SK-N-SH (cell line): ENCODE results near the gene WDR11. TPM values are rescaled to one million over a fixed set of nuclear protein-coding genes. Genes with fewer than 3 reads are reported as not detected.

ENCODE experiments used
- CTCF ChIA-PET: fragments of 300-600, 350-600 bp; formaldehyde crosslinking; extraction: SDS; loops from one replicate; lab custom pipeline; 2021; lab: Yijun Ruan, JAX
- POLR2A ChIA-PET: fragments of 350-600 bp; sonication (Branson Sonifier 250); formaldehyde crosslinking; extraction: SDS; loops from one replicate; lab custom pipeline; 2020; ENCODE audit warnings: antibody characterized with exemption, inconsistent platforms; lab: Yijun Ruan, JAX
- DNase-seq: peaks from one replicate; pipeline ENCODE4 v3.0.0; 2012
- H2AFZ ChIP-seq: fragments of 200-600 bp; sonication (generic); 2 replicates; pipeline ENCODE4 v1.8.1; 2016; ENCODE audit warnings: antibody characterized with exemption, mild to moderate bottlenecking, low read depth
- H3F3A ChIP-seq: fragments of 200-600 bp; sonication (generic); replicated peaks from 2 replicates; pipeline ENCODE3; 2016; ENCODE audit warnings: antibody characterized with exemption, mild to moderate bottlenecking; ENCODE audit not compliant: insufficient read depth
- H3K27ac ChIP-seq, 2 experiments: fragments of 200-500 bp in 1 of 2; fragments of 200-600 bp in 1 of 2; sonication (Bioruptor generic) in 1 of 2; sonication (generic), shearing (Covaris generic) in 1 of 2; 2 replicates each; pipeline versions ENCODE4 v1.5.1 to v1.6.1; 2014 to 2016; ENCODE audit warnings: low read depth in 2 of 2, inconsistent platforms in 1 of 2, low read length in 1 of 2, mild to moderate bottlenecking in 1 of 2, mixed read lengths in 1 of 2
- H3K27me3 ChIP-seq: fragments of 200-600 bp; sonication (generic), shearing (Covaris generic); 2 replicates; pipeline ENCODE4 v1.6.1; 2016; ENCODE audit warnings: mixed run types; ENCODE audit not compliant: insufficient read depth
- H3K36me3 ChIP-seq, 2 experiments: fragments of 200-500 bp in 1 of 2; fragments of 200-600 bp in 1 of 2; sonication (Bioruptor generic) in 1 of 2; sonication (generic) in 1 of 2; replicated peaks in 1 of 2; 2 replicates each; pipeline versions ENCODE3 to v1.5.1; 2014 to 2016; ENCODE audit warnings: low read length in 1 of 2, mild to moderate bottlenecking in 1 of 2; ENCODE audit not compliant: insufficient read depth in 2 of 2, control insufficient read depth in 1 of 2
- H3K4me1 ChIP-seq, 2 experiments: fragments of 200-500 bp in 1 of 2; fragments of 200-600 bp in 1 of 2; sonication (Bioruptor generic) in 1 of 2; sonication (generic), shearing (Covaris generic) in 1 of 2; 2 replicates each; pipeline versions ENCODE4 v1.5.1 to v1.6.1; 2014 to 2016; ENCODE audit warnings: low read depth in 1 of 2, low read length in 1 of 2, mixed run types in 1 of 2; ENCODE audit not compliant: insufficient read depth in 2 of 2, control insufficient read depth in 1 of 2
- H3K4me2 ChIP-seq: fragments of 200-600 bp; sonication (generic), shearing (Covaris generic); 2 replicates; pipeline ENCODE4 v1.6.1; 2017; ENCODE audit warnings: mixed run types
- H3K4me3 ChIP-seq, 2 experiments: fragments of 200-500 bp in 1 of 2; fragments of 200-600 bp in 1 of 2; sonication (Bioruptor generic) in 1 of 2; sonication (generic), shearing (Covaris generic) in 1 of 2; 2 replicates each; pipeline versions ENCODE4 v1.5.1 to v1.8.1; 2014 to 2016; ENCODE audit warnings: low read depth in 2 of 2, inconsistent platforms in 1 of 2, low read length in 1 of 2, mild to moderate bottlenecking in 1 of 2, mixed read lengths in 1 of 2, moderate library complexity in 1 of 2
- H3K79me2 ChIP-seq: fragments of 200-600 bp; sonication (generic); 2 replicates; pipeline ENCODE4 v1.8.1; 2017; ENCODE audit warnings: mild to moderate bottlenecking; ENCODE audit not compliant: insufficient read depth
- H3K9ac ChIP-seq: fragments of 200-600 bp; sonication (generic); 2 replicates; pipeline ENCODE4 v1.6.1; 2017; ENCODE audit warnings: mixed run types
- H3K9me2 ChIP-seq: fragments of 200-600 bp; sonication (generic); 2 replicates; pipeline ENCODE4 v1.6.1; 2017; ENCODE audit warnings: mixed run types
- H3K9me3 ChIP-seq: fragments of 200-600 bp; sonication (generic); 2 replicates; pipeline ENCODE4 v1.6.1; 2017; ENCODE audit warnings: mixed run types, mild to moderate bottlenecking, moderate library complexity
- H4K20me1 ChIP-seq: fragments of 200-600 bp; sonication (generic); 2 replicates; pipeline ENCODE4 v1.6.1; 2017; ENCODE audit warnings: mild to moderate bottlenecking, mixed run types; ENCODE audit not compliant: insufficient read depth
- EP300 ChIP-seq, 2 experiments: IDR thresholded peaks; 2 replicates each; pipeline versions ENCODE4 v1.4.0 to v1.6.1; 2012; ENCODE audit warnings: borderline replicate concordance in 1 of 2, low read depth in 1 of 2, low read length in 1 of 2
- FOSL2 ChIP-seq: IDR thresholded peaks from 2 replicates; pipeline ENCODE4 v1.4.0; 2012; ENCODE audit warnings: low read depth, mild to moderate bottlenecking, moderate library complexity, borderline replicate concordance
- FOXM1 ChIP-seq: IDR thresholded peaks from 2 replicates; pipeline ENCODE4 v1.4.0; 2012; ENCODE audit warnings: low read depth, mild to moderate bottlenecking
- GATA2 ChIP-seq: sonication (generic); formaldehyde crosslinking; IDR thresholded peaks from 2 replicates; pipeline ENCODE4 v1.5.0; 2020; ENCODE audit warnings: mild to moderate bottlenecking, missing genetic modification reagents
- JUND ChIP-seq: IDR thresholded peaks from 2 replicates; pipeline ENCODE4 v1.4.0; 2012
- MEF2A ChIP-seq: IDR thresholded peaks from 2 replicates; pipeline ENCODE4 v1.4.0; 2012; ENCODE audit warnings: low read depth, borderline replicate concordance
- NFIC ChIP-seq: IDR thresholded peaks from 2 replicates; pipeline ENCODE4 v1.4.0; 2012; ENCODE audit warnings: borderline replicate concordance
- PBX3 ChIP-seq: IDR thresholded peaks from 2 replicates; pipeline ENCODE4; 2012
- POLR2AphosphoS5 ChIP-seq: IDR thresholded peaks from 2 replicates; pipeline ENCODE4 v1.6.1; 2012; ENCODE audit warnings: low read depth, low read length
- RAD21 ChIP-seq: IDR thresholded peaks from 2 replicates; pipeline ENCODE4 v1.6.1; 2012; ENCODE audit warnings: mild to moderate bottlenecking, low read length
- RCOR1 ChIP-seq: fragments of 150-350 bp; IDR thresholded peaks from 2 replicates; pipeline ENCODE4 v1.6.1; 2017; ENCODE audit warnings: antibody characterized with exemption, low read length
- RFX5 ChIP-seq: IDR thresholded peaks from 2 replicates; pipeline ENCODE4 v1.6.1; 2012; ENCODE audit warnings: mild to moderate bottlenecking, improper control_type of control experiment, low read length
- SMC3 ChIP-seq: IDR thresholded peaks from 2 replicates; pipeline ENCODE4 v1.6.1; 2012; ENCODE audit warnings: low read depth, low read length, improper control_type of control experiment
- TAF1 ChIP-seq: IDR thresholded peaks from 2 replicates; pipeline ENCODE4 v1.6.1; 2012; ENCODE audit warnings: low read depth, mild to moderate bottlenecking, low read length, moderate library complexity, borderline replicate concordance
- TCF12 ChIP-seq: IDR thresholded peaks from 2 replicates; pipeline ENCODE4 v1.4.0; 2012
- TEAD4 ChIP-seq: IDR thresholded peaks from 2 replicates; pipeline ENCODE4 v1.4.0; 2012; ENCODE audit warnings: mild to moderate bottlenecking, borderline replicate concordance; ENCODE audit not compliant: insufficient read depth
- USF1 ChIP-seq: IDR thresholded peaks from 2 replicates; pipeline ENCODE4 v1.4.0; 2012; ENCODE audit warnings: low read depth, borderline replicate concordance
- YY1 ChIP-seq: IDR thresholded peaks from 2 replicates; pipeline ENCODE4 v1.4.0; 2012; ENCODE audit warnings: low read depth, mild to moderate bottlenecking
- WGBS: methylation state at CpG from one replicate; pipeline ENCODE4 v1.1.6; 2017; ENCODE audit warnings: low lambda C conversion rate; 5-methylcytosine and 5-hydroxymethylcytosine counted together
- polyA plus RNA-seq, 3 experiments: library from polyadenylated mRNA; depleted of rRNA; stranded (reverse); fragments of >200 nt; gene quantifications; 2 replicates each; pipeline ENCODE4 v1.2.3, GENCODE V29; 2012
- TF ChIP-seq, protein P1 (sequence below): IDR thresholded peaks from 2 replicates; pipeline ENCODE4 v1.4.0; 2012; ENCODE audit warnings: low read depth, borderline replicate concordance
- TF ChIP-seq, protein P2 (sequence below): IDR thresholded peaks from 2 replicates; pipeline ENCODE4 v1.4.0; 2012; ENCODE audit warnings: low read depth

WDR11 gene
- polyA plus RNA-seq, 1 of the 3 experiments (the other 2 are of a cell fraction): 35.1 TPM

- TF ChIP-seq SMC3 (no peak), TCF12 (no peak), NFIC (no peak), TEAD4 (no peak), JUND (no peak)
- TF ChIP-seq, protein P1, sequence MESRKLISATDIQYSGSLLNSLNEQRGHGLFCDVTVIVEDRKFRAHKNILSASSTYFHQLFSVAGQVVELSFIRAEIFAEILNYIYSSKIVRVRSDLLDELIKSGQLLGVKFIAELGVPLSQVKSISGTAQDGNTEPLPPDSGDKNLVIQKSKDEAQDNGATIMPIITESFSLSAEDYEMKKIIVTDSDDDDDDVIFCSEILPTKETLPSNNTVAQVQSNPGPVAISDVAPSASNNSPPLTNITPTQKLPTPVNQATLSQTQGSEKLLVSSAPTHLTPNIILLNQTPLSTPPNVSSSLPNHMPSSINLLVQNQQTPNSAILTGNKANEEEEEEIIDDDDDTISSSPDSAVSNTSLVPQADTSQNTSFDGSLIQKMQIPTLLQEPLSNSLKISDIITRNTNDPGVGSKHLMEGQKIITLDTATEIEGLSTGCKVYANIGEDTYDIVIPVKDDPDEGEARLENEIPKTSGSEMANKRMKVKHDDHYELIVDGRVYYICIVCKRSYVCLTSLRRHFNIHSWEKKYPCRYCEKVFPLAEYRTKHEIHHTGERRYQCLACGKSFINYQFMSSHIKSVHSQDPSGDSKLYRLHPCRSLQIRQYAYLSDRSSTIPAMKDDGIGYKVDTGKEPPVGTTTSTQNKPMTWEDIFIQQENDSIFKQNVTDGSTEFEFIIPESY: no peak
- TF ChIP-seq, protein P2, sequence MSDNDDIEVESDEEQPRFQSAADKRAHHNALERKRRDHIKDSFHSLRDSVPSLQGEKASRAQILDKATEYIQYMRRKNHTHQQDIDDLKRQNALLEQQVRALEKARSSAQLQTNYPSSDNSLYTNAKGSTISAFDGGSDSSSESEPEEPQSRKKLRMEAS: no peak
- TF ChIP-seq, all 33 proteins: peak for 0
Observed at GRCh38 chr10:120833222-120833928, 17.8 kb upstream of the WDR11 start (continued).

GRCh38 chr10:120835603-120836002 lies 15.6 kb upstream of the WDR11 start:
- Histone ChIP-seq H3K4me3 (no peak overlapping the region), H3K9ac (no peak overlapping the region), H4K20me1 (no peaks in the 10 kb centered on the region), H3K9me3 (no peaks in the 10 kb centered on the region), H3K4me1 (no peaks in the 10 kb centered on the region), H3K27me3 (no peaks in the 10 kb centered on the region), H3K79me2 (no peaks in the 10 kb centered on the region), H3K27ac (no peak overlapping the region), H3F3A (no peaks in the 10 kb centered on the region), H2AFZ (no peak overlapping the region), H3K4me2 (no peak overlapping the region), H3K9me2 (no peaks in the 10 kb centered on the region), H3K36me3 (no peaks in the 10 kb centered on the region)
- no peak for DNase-seq
- ChIA-PET POLR2A (no interaction called here), CTCF (no interaction called here)
- WGBS: 0% methylated on average over 1 of the region's 2 CpGs
- TF ChIP-seq GATA2 (CRISPR knock-in tag) (no peak), FOSL2 (no peak), EP300 (IDR thresholded peaks at IDR 0.05; ENCODE audit: borderline replicate concordance in 1 of 2, low read depth in 1 of 2, low read length in 1 of 2) (no peak), RAD21 (no peak), POLR2AphosphoS5 (no peak), YY1 (no peak), TAF1 (no peak), USF1 (no peak), PBX3 (no peak), TCF12 (no peak), NFIC (no peak), RCOR1 (no peak), MEF2A (no peak), SMC3 (no peak), RFX5 (no peak), FOXM1 (no peak)
